Right lobe of liver (tissue), 6 donors: ENCODE data around the gene INO80. TPM values are rescaled to one million over a fixed set of nuclear protein-coding genes. Genes with fewer than 3 reads are reported as not detected.

Experiments used
- ATAC-seq, 4 donors: fragments of 200-7000 bp; cut with Tn5 transposase; one replicate each; pipeline ENCODE4 v1.9.1; 2020; ENCODE audit warnings: mild to moderate bottlenecking in 4 of 4, moderate library complexity in 4 of 4
- DNase-seq, 3 donors: peaks; one replicate each; pipeline ENCODE4 v3.0.0-alpha.2; 2020
- H3K27ac ChIP-seq, 3 donors: fragments of 200-600 bp; one replicate each; pipeline ENCODE4 v1.8.0; 2022
- H3K27me3 ChIP-seq, 2 donors: fragments of 200-600 bp; one replicate each; pipeline ENCODE4 v1.8.0; 2022
- H3K36me3 ChIP-seq, 4 donors: fragments of 200-600 bp; sonication (generic) in 1 of 4; one replicate each; pipeline versions ENCODE4 v1.5.1 to v1.8.0; 2017 to 2022; ENCODE audit warnings: control low read depth in 1 of 4
- H3K4me1 ChIP-seq, 4 donors: fragments of 200-600 bp; sonication (generic) in 1 of 4; one replicate each; pipeline versions ENCODE4 v1.5.1 to v1.8.0; 2017 to 2022; ENCODE audit warnings: control low read depth in 1 of 4
- H3K4me3 ChIP-seq, 3 donors: fragments of 200-600 bp; one replicate each; pipeline ENCODE4 v1.8.0; 2022
- H3K9me3 ChIP-seq, 4 donors: fragments of 200-600 bp; sonication (generic) in 1 of 4; one replicate each; pipeline versions ENCODE4 v1.5.1 to v1.8.0; 2017 to 2022; ENCODE audit warnings: control low read depth in 1 of 4
- POLR2A ChIP-seq: fragments of 450-650 bp; IDR thresholded peaks from one replicate; pipeline ENCODE4 v1.6.1; 2017; ENCODE audit warnings: antibody characterized with exemption, mild to moderate bottlenecking
- WGBS: methylation state at CpG from one replicate; pipeline ENCODE4 v1.1.6; 2018; ENCODE audit warnings: low coverage, low lambda C conversion rate; ENCODE audit not compliant: insufficient coverage; ENCODE audit errors: missing lambda C conversion rate; 5-methylcytosine and 5-hydroxymethylcytosine counted together
- intact Hi-C, 2 donors: fragments of 100-400 bp; cut with DNase I; formaldehyde crosslinking; loops; one replicate each; pipeline versions ENCODE4 v1.11.2 to v1.14.1; 2022
- total RNA-seq, 6 experiments: library from RNA; depleted of rRNA in 2 of 6; stranded (reverse); fragments of >200 nt in 2 of 6; fragmentation: NEBNext Ultra II Directional in 3 of 6; extraction: Animal tissue kit (Norgen Biotek cat#: 25700) in 3 of 6; gene quantifications; one replicate each; pipeline versions ENCODE4 v1.1.0 to v1.2.4, GENCODE V29; 2016 to 2023
- TF ChIP-seq, protein P1 (sequence below), 4 donors: fragments of 200-600 bp in 3 of 4; fragments of 450-650 bp in 1 of 4; IDR thresholded peaks; one replicate each; pipeline versions ENCODE4 v1.5.1 to v1.8.0; 2016 to 2022; ENCODE audit warnings: antibody characterized with exemption in 4 of 4, mild to moderate bottlenecking in 2 of 4
- donor health status: DM: no; HTN: yes; CAD: no.
- donor health status: DM: no; HTN: no; CAD: no.
- donor health status: DM: no; HTN: no; CAD: no.
- donor health status: DM: no; HTN: yes; CAD: no.
- donor health status: DM: no; HTN: yes; CAD: no.

Gene INO80
- total RNA-seq, 6 experiments from 2014 or later: 7.8 to 12.5 (median 11.2) TPM

DNA sequence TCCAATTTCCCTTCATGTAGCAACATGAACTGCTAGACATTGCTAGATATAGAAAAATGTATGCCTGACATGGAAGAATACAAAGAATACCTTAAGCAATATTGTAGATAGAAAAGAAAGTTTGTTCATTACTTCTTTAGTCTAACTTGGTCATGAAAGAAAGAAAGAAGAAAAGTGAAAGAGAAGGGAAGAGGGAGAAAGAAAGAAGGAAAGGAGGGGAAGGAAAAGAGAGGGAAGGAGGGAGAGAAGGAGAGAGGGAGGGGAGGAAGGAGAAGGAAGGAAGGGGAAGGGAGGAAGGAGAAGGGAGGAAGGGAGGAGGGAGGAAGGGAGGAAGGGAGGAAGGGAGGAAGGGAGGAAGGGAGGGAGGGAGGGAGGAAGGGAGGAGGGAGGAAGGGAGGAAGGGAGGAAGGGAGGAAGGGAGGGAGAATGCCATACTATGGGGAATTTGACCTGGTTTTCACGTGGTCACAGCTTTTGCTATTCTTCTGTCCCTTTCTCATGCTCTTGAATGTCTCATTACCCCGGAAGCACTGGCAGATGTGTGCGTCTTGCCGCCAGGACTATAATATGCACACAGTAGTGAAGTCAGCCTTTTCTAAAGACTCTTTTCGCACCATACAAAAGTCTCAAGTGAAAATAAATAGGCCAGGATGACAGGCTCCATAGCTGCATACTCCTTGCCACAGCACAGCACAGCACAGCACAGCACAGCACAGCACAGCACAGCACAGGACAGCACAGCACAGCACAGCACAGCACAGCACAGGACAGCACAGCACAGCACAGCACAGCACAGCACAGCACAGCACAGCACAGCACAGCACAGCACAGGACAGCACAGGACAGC is 84.6 kb downstream of the INO80 start:
- ATAC-seq (no peak), DNase-seq (no peak)
- TF ChIP-seq, protein P1, sequence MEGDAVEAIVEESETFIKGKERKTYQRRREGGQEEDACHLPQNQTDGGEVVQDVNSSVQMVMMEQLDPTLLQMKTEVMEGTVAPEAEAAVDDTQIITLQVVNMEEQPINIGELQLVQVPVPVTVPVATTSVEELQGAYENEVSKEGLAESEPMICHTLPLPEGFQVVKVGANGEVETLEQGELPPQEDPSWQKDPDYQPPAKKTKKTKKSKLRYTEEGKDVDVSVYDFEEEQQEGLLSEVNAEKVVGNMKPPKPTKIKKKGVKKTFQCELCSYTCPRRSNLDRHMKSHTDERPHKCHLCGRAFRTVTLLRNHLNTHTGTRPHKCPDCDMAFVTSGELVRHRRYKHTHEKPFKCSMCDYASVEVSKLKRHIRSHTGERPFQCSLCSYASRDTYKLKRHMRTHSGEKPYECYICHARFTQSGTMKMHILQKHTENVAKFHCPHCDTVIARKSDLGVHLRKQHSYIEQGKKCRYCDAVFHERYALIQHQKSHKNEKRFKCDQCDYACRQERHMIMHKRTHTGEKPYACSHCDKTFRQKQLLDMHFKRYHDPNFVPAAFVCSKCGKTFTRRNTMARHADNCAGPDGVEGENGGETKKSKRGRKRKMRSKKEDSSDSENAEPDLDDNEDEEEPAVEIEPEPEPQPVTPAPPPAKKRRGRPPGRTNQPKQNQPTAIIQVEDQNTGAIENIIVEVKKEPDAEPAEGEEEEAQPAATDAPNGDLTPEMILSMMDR (IDR thresholded peaks at IDR 0.05): no peak
- no peak for TF ChIP-seq POLR2A
- no peaks in the 10 kb centered on the region for H3K4me1 ChIP-seq
- H3K9me3 ChIP-seq: no peaks in the 10 kb centered on the region
- H3K36me3 ChIP-seq: peaks cover 0 to 23% (median 8%) of the 10 kb centered on the region in 4 donors
- intact Hi-C loops: loop anchor here in 1 of 2 donors (10.0 kb wide), 1 partner anchor 127 kb away; no protein-coding TSS in a partner anchor
- no peak overlapping the region for H3K4me3 ChIP-seq
- H3K27me3 ChIP-seq: no peaks in the 10 kb centered on the region
- no peak overlapping the region for H3K27ac ChIP-seq
- 83% methylated on average over 5 of the region's 5 CpGs for WGBS

GRCh38 chr15:41028853-41029252 is 87.2 kb downstream of the INO80 start:
- ATAC-seq (no peak), DNase-seq (no peak)
- Histone ChIP-seq H3K27ac (no peak overlapping the region), H3K9me3 (no peaks in the 10 kb centered on the region), H3K27me3 (no peaks in the 10 kb centered on the region), H3K4me1 (no peaks in the 10 kb centered on the region), H3K36me3 (peaks cover 0 to 30% (median 8%) of the 10 kb centered on the region in 4 donors), H3K4me3 (no peak overlapping the region)
- no peak for TF ChIP-seq POLR2A
- TF ChIP-seq, protein P1 (IDR thresholded peaks at IDR 0.05): no peak
- intact Hi-C loops: no loop called here
- 71% methylated on average over 1 of the region's 1 CpG for WGBS

GRCh38 chr15:41025393-41025792 is 90.7 kb downstream of the INO80 start:
- no peak for ATAC-seq
- Histone ChIP-seq H3K4me3 (no peak overlapping the region), H3K27me3 (no peaks in the 10 kb centered on the region), H3K9me3 (no peaks in the 10 kb centered on the region), H3K36me3 (peaks cover 0 to 51% (median 10%) of the 10 kb centered on the region in 4 donors), H3K27ac (no peak overlapping the region), H3K4me1 (no peaks in the 10 kb centered on the region)
- WGBS: 95% methylated on average over 3 of the region's 4 CpGs
- no peak for DNase-seq
- TF ChIP-seq, protein P1 (IDR thresholded peaks at IDR 0.05): no peak
- TF ChIP-seq POLR2A: no peak
- intact Hi-C loops: no loop called here

- TF ChIP-seq, protein P1 (IDR thresholded peaks at IDR 0.05): no peak
- no peak for TF ChIP-seq POLR2A
- ATAC-seq: no peak
- Histone ChIP-seq H3K9me3 (no peaks in the 10 kb centered on the region), H3K27me3 (no peaks in the 10 kb centered on the region), H3K36me3 (peaks cover 0 to 56% (median 10%) of the 10 kb centered on the region in 4 donors), H3K4me3 (no peak overlapping the region), H3K27ac (no peak overlapping the region), H3K4me1 (no peaks in the 10 kb centered on the region)
- intact Hi-C loops: no loop called here
- WGBS: 57% methylated on average over 2 of the region's 2 CpGs
- no peak for DNase-seq
These were observed 91.2 kb downstream of the INO80 start for GRCh38 chr15:41024885-41025284.
